ENCODE measurements around the gene HTR3C.
"Not testable (repeated sequence)": the region's sequence is repeated elsewhere in the genome, so short reads cannot be mapped to it uniquely, and the experiment has no call there.

Gene HTR3C

GRCh38 chr3:184031187-184031792 lies 21.6 kb upstream of the HTR3C start, which contains the start of gene HTR3D:
HTR3D (plus strand) TSS chr3:184031742; CDS start chr3:184031742, 0 bp downstream.
- DNase-seq, result no peak

GRCh38 chr3:184037816-184038215 lies 15.0 kb upstream of the HTR3C start:
- DNase-seq, result no peak

GRCh38 chr3:184038307-184038706 lies 14.5 kb upstream of the HTR3C start:
- DNase-seq, result not testable (repeated sequence)

GRCh38 chr3:184039414-184039813 lies 13.4 kb upstream of the HTR3C start:
- no peak for DNase-seq

GRCh38 chr3:184040010-184040409 lies 12.8 kb upstream of the HTR3C start:
- DNase-seq, result peak; percentile 66

GRCh38 chr3:184042617-184043016 lies 10.2 kb upstream of the HTR3C start:
- no peak for DNase-seq

- no peak for DNase-seq
Measured at GRCh38 chr3:184045995-184046394, 6.9 kb upstream of the HTR3C start.

- DNase-seq, result no peak
Measured at GRCh38 chr3:184050217-184050847, 2.5 kb upstream of the HTR3C start.

GRCh38 chr3:184058029-184058428 lies 5.2 kb downstream of the HTR3C start:
- no peak for DNase-seq

GRCh38 chr3:184059424-184059823 lies 6.6 kb downstream of the HTR3C start:
- DNase-seq, result no peak

- no peak for DNase-seq
Measured at GRCh38 chr3:184062637-184063036, 9.8 kb downstream of the HTR3C start.

- no peak for DNase-seq
Measured at GRCh38 chr3:184066211-184066610, 13.4 kb downstream of the HTR3C start.

- no peak for DNase-seq
Measured at GRCh38 chr3:184067573-184068055, 14.8 kb downstream of the HTR3C start.

- DNase-seq, result no peak
Measured at GRCh38 chr3:184068344-184068743, 15.5 kb downstream of the HTR3C start.

- not testable (repeated sequence) for DNase-seq
Measured at GRCh38 chr3:184071142-184071541, 18.3 kb downstream of the HTR3C start.

- no peak for DNase-seq
Measured at GRCh38 chr3:184073621-184074020, 20.8 kb downstream of the HTR3C start.

GRCh38 chr3:184075901-184076300 lies 23.1 kb downstream of the HTR3C start:
- DNase-seq, result no peak

- no peak for DNase-seq
Measured at GRCh38 chr3:184077881-184078280, 25.0 kb downstream of the HTR3C start.

- DNase-seq, result no peak
Measured at GRCh38 chr3:184078851-184079250, 26.0 kb downstream of the HTR3C start.

- no peak for DNase-seq
Measured at GRCh38 chr3:184081116-184081830, 28.4 kb downstream of the HTR3C start.

- no peak for DNase-seq
Measured at GRCh38 chr3:184082034-184082433, 29.2 kb downstream of the HTR3C start.

GRCh38 chr3:184082465-184082864 lies 29.6 kb downstream of the HTR3C start:
- DNase-seq, result no peak

GRCh38 chr3:184085389-184085852 lies 32.6 kb downstream of the HTR3C start:
- DNase-seq, result no peak

GRCh38 chr3:184092199-184092598 lies 39.4 kb downstream of the HTR3C start:
- DNase-seq, result no peak

Measured in DMS 273 treated with DMSO at 0.1 percent for 48 hours (cell line).